ENCODE data around the gene PCGF3. TPM values are rescaled to one million over a fixed set of nuclear protein-coding genes. Genes with fewer than 3 reads are reported as not detected.
"Not testable (repeated sequence)": the region's sequence is repeated elsewhere in the genome, so short reads cannot be mapped to it uniquely, and the experiment has no call there.

PCGF3 gene
- total RNA-seq, 1 experiment from 2014 or later, result 83.9 TPM

GRCh38 chr4:749698-750666, 44.4 kb downstream of the PCGF3 start:
- Histone ChIP-seq H3K36me3 (ENCODE audit: insufficient read depth, low read length, poor library complexity, severe bottlenecking) (peaks cover 28% of the 10 kb centered on the region), H3K4me3 (ENCODE audit: low read depth, low read length, poor library complexity, severe bottlenecking) (no peak overlapping the region), H3K27me3 (replicated peaks; ENCODE audit: insufficient read depth, low read depth, low read length, poor library complexity) (no peaks in the 10 kb centered on the region), H3K4me1 (ENCODE audit: insufficient read depth, low read length, poor library complexity, severe bottlenecking) (peaks cover 35% of the 10 kb centered on the region), H3K9me3 (ENCODE audit: low read depth, low read length, poor library complexity, severe bottlenecking) (no peaks in the 10 kb centered on the region), H3K27ac (ENCODE audit: low read depth, low read length, poor library complexity, severe bottlenecking) (peak overlapping the region; percentile 91)
- CTCF ChIA-PET, result no interaction called here
- TF ChIP-seq CTCF (conservative IDR thresholded peaks at IDR 0.05; ENCODE audit: low read depth, low read length) (no peak), EZH2 (IDR thresholded peaks at IDR 0.05; ENCODE audit: borderline replicate concordance, low read depth, low read length, poor library complexity, severe bottlenecking) (no peak)
- TSS peak; percentile 22 for BruUV-seq (replicated peaks)
- peak; percentile 90 for DNase-seq (ENCODE audit: low spot score)
- POLR2A ChIA-PET (ENCODE audit: low non-redundant PET), result no interaction called here
- intact Hi-C loops (cut with micrococcal nuclease; ENCODE audit: unreplicated experiment), result loop anchor here (10.0 kb wide), 1 partner anchor 235 kb away; the partner anchor contains the start of gene IDUA

- BruUV-seq (replicated peaks), result no TSS peak
- H3K4me3 ChIP-seq (ENCODE audit: low read depth, low read length, poor library complexity, severe bottlenecking), result no peak overlapping the region
- TF ChIP-seq EZH2 (IDR thresholded peaks at IDR 0.05; ENCODE audit: borderline replicate concordance, low read depth, low read length, poor library complexity, severe bottlenecking) (no peak), CTCF (conservative IDR thresholded peaks at IDR 0.05; ENCODE audit: low read depth, low read length) (no peak)
- H3K4me1 ChIP-seq (ENCODE audit: insufficient read depth, low read length, poor library complexity, severe bottlenecking), result peaks cover 35% of the 10 kb centered on the region
- ChIA-PET POLR2A (ENCODE audit: low non-redundant PET) (no interaction called here), CTCF (interaction anchor here (0.5 kb wide), 1 partner anchor 9 kb away, joined by 3 read pairs; no protein-coding TSS in a partner anchor)
- H3K27me3 ChIP-seq (replicated peaks; ENCODE audit: insufficient read depth, low read depth, low read length, poor library complexity), result no peaks in the 10 kb centered on the region
- peak; percentile 53 for DNase-seq (ENCODE audit: low spot score)
- H3K36me3 ChIP-seq (ENCODE audit: insufficient read depth, low read length, poor library complexity, severe bottlenecking), result peaks cover 34% of the 10 kb centered on the region
- H3K9me3 ChIP-seq (ENCODE audit: low read depth, low read length, poor library complexity, severe bottlenecking), result no peaks in the 10 kb centered on the region
- intact Hi-C loops (cut with micrococcal nuclease; ENCODE audit: unreplicated experiment), result no loop called here
- H3K27ac ChIP-seq (ENCODE audit: low read depth, low read length, poor library complexity, severe bottlenecking), result peak overlapping the region; percentile 91
Observed at GRCh38 chr4:751676-752075, 46.0 kb downstream of the PCGF3 start.

GRCh38 chr4:752196-752861, 46.7 kb downstream of the PCGF3 start:
- POLR2A ChIA-PET (ENCODE audit: low non-redundant PET), result no interaction called here
- intact Hi-C loops (cut with micrococcal nuclease; ENCODE audit: unreplicated experiment), result no loop called here

GRCh38 chr4:753186-753585, 47.6 kb downstream of the PCGF3 start:
- POLR2A ChIA-PET (ENCODE audit: low non-redundant PET); intact Hi-C loops (cut with micrococcal nuclease; ENCODE audit: unreplicated experiment); BruUV-seq (replicated peaks); H3K27me3 ChIP-seq (replicated peaks; ENCODE audit: insufficient read depth, low read depth, low read length, poor library complexity); H3K4me3 ChIP-seq (ENCODE audit: low read depth, low read length, poor library complexity, severe bottlenecking); H3K9me3 ChIP-seq (ENCODE audit: low read depth, low read length, poor library complexity, severe bottlenecking); DNase-seq (ENCODE audit: low spot score); CTCF ChIA-PET; H3K27ac ChIP-seq (ENCODE audit: low read depth, low read length, poor library complexity, severe bottlenecking): not testable (repeated sequence)
- peaks cover 35% of the 10 kb centered on the region for H3K4me1 ChIP-seq (ENCODE audit: insufficient read depth, low read length, poor library complexity, severe bottlenecking)
- peaks cover 39% of the 10 kb centered on the region for H3K36me3 ChIP-seq (ENCODE audit: insufficient read depth, low read length, poor library complexity, severe bottlenecking)

More at GRCh38 chr4:752196-752861, 46.7 kb downstream of the PCGF3 start:
- Histone ChIP-seq H3K27ac (ENCODE audit: low read depth, low read length, poor library complexity, severe bottlenecking) (peak overlapping the region; percentile 91), H3K36me3 (ENCODE audit: insufficient read depth, low read length, poor library complexity, severe bottlenecking) (peaks cover 41% of the 10 kb centered on the region), H3K4me3 (ENCODE audit: low read depth, low read length, poor library complexity, severe bottlenecking) (no peak overlapping the region), H3K27me3 (replicated peaks; ENCODE audit: insufficient read depth, low read depth, low read length, poor library complexity) (no peaks in the 10 kb centered on the region), H3K4me1 (ENCODE audit: insufficient read depth, low read length, poor library complexity, severe bottlenecking) (peaks cover 35% of the 10 kb centered on the region), H3K9me3 (ENCODE audit: low read depth, low read length, poor library complexity, severe bottlenecking) (no peaks in the 10 kb centered on the region)
- DNase-seq (ENCODE audit: low spot score), result no peak
- no TSS peak for BruUV-seq (replicated peaks)
- TF ChIP-seq EZH2 (IDR thresholded peaks at IDR 0.05; ENCODE audit: borderline replicate concordance, low read depth, low read length, poor library complexity, severe bottlenecking) (no peak), CTCF (conservative IDR thresholded peaks at IDR 0.05; ENCODE audit: low read depth, low read length) (no peak)
- CTCF ChIA-PET, result interaction anchor here (0.5 kb wide), 1 partner anchor 10 kb away, joined by 3 read pairs; no protein-coding TSS in a partner anchor

Data from A673 (cell line).